HepG2 (cell line): ENCODE measurements around the gene IFI30. TPM values are rescaled to one million over a fixed set of nuclear protein-coding genes. Genes with fewer than 3 reads are reported as not detected.

ENCODE experiments used
- AKNA ChIP-seq: sonication (generic); formaldehyde crosslinking; IDR thresholded peaks from 2 replicates; pipeline ENCODE4 v1.4.0; 2020; ENCODE audit warnings: missing genetic modification reagents, borderline replicate concordance
- HNF4G ChIP-seq, 2 experiments: sonication (generic) in 1 of 2; formaldehyde crosslinking in 1 of 2; IDR thresholded peaks; 2 replicates each; pipeline versions ENCODE4 v1.4.0 to v1.6.1; 2011 to 2020; ENCODE audit warnings: borderline replicate concordance in 2 of 2, low read depth in 2 of 2, mild to moderate bottlenecking in 2 of 2, low read length in 1 of 2, missing genetic modification reagents in 1 of 2, moderate library complexity in 1 of 2
- HOMEZ ChIP-seq: IDR thresholded peaks from 2 replicates; pipeline ENCODE4 v1.6.1; 2016; ENCODE audit warnings: low read depth
- MXD1 ChIP-seq: sonication (generic); formaldehyde crosslinking; IDR thresholded peaks from 2 replicates; pipeline ENCODE4 v1.4.0; 2020; ENCODE audit warnings: mild to moderate bottlenecking, missing genetic modification reagents
- PBX3 ChIP-seq: sonication (generic); formaldehyde crosslinking; IDR thresholded peaks from 2 replicates; pipeline ENCODE4 v1.8.1; 2023; ENCODE audit warnings: missing genetic modification reagents, inconsistent platforms, borderline replicate concordance
- PTBP1 ChIP-seq: fragments of 200-400 bp; formaldehyde crosslinking; IDR thresholded peaks from 2 replicates; pipeline ENCODE4 v1.6.1; 2018; ENCODE audit warnings: low read length, low read depth; ENCODE audit not compliant: poor library complexity, severe bottlenecking
- SOX6 ChIP-seq, 2 experiments: fragments of 450-650 bp in 1 of 2; sonication (generic) in 1 of 2; formaldehyde crosslinking in 1 of 2; IDR thresholded peaks; 2 replicates each; pipeline versions ENCODE4 v1.4.0 to v1.6.1; 2017 to 2020; ENCODE audit warnings: antibody characterized with exemption in 1 of 2, mild to moderate bottlenecking in 1 of 2, missing genetic modification reagents in 1 of 2
- TARDBP ChIP-seq: sonication (generic); formaldehyde crosslinking; IDR thresholded peaks from 2 replicates; pipeline ENCODE4 v1.8.0; 2022; ENCODE audit warnings: mild to moderate bottlenecking, missing genetic modification reagents
- ZBTB4 ChIP-seq: sonication (generic); formaldehyde crosslinking; IDR thresholded peaks from 2 replicates; pipeline ENCODE4 v1.4.0; 2020; ENCODE audit warnings: missing genetic modification reagents, mild to moderate bottlenecking, borderline replicate concordance
- ZXDC ChIP-seq: sonication (generic); formaldehyde crosslinking; IDR thresholded peaks from 2 replicates; pipeline ENCODE4 v1.5.0; 2020; ENCODE audit warnings: mild to moderate bottlenecking, missing genetic modification reagents
- polyA plus RNA-seq, 8 experiments: library from polyadenylated mRNA; depleted of rRNA in 3 of 8; stranded (reverse) in 7 of 8; unstranded in 1 of 8; fragments of >200 nt; fragmentation: Illumina TruSeq in 4 of 8; extraction: Trizol in 4 of 8; gene quantifications; 2 replicates each; pipeline versions ENCODE4 v1.2.1 to v1.2.3, GENCODE V29; 2011 to 2016; ENCODE audit warnings: low read depth in 4 of 8, missing spikeins in 1 of 8, mixed read lengths in 1 of 8; ENCODE audit not compliant: insufficient read depth in 1 of 8
- total RNA-seq, 5 experiments: library from RNA; depleted of rRNA; stranded (reverse); fragments of >200 nt; fragmentation: Illumina TruSeq; extraction: Trizol; gene quantifications; 2 replicates each; pipeline ENCODE4 v1.2.3, GENCODE V29; 2016; ENCODE audit warnings: low read depth in 1 of 5

The IFI30 gene
- total and polyA plus RNA-seq, 2 of the 13 experiments (the other 11 are each of a cell fraction or from before 2014, with no cell fraction given): 25.0 to 79.4 TPM

GRCh38 chr19:18152817-18153555 is 20.6 kb upstream of the IFI30 start, which contains the start of gene PIK3R2 (continued):
- TF ChIP-seq ZBTB4 (CRISPR knock-in tag) (no peak; the same call in 1 of the 2 replicates), PBX3 (no peak), HNF4G (IDR thresholded peaks at IDR 0.05; ENCODE audit: borderline replicate concordance, low read depth, low read length) (peak; percentile 89), HNF4G (CRISPR knock-in tag; IDR thresholded peaks at IDR 0.05; ENCODE audit: borderline replicate concordance, low read depth) (no peak), ZXDC (CRISPR knock-in tag) (no peak), AKNA (CRISPR knock-in tag) (no peak), HOMEZ (CRISPR knock-in tag) (no peak), PTBP1 (no peak), SOX6 (IDR thresholded peaks at IDR 0.05) (no peak), SOX6 (CRISPR knock-in tag; IDR thresholded peaks at IDR 0.05) (no peak), TARDBP (CRISPR knock-in tag) (no peak), MXD1 (CRISPR knock-in tag) (no peak)
